Karpas-422 (cell line): Measurements from ENCODE around the gene TMTC2. TPM values are rescaled to one million over a fixed set of nuclear protein-coding genes. Genes with fewer than 3 reads are reported as not detected.

Source experiments
- DNase-seq: peaks from one replicate; pipeline ENCODE4 v3.0.0-alpha.2; 2015
- H2AFZ ChIP-seq: fragments of 200-600 bp; sonication (generic); 2 replicates; pipeline ENCODE4 v1.6.1; 2014; ENCODE audit warnings: antibody characterized with exemption, low read length, mixed read lengths
- H3K27ac ChIP-seq: fragments of 200-600 bp; sonication (generic); 2 replicates; pipeline ENCODE4 v1.5.1; 2014; ENCODE audit warnings: mild to moderate bottlenecking, low read length, moderate library complexity
- H3K27me3 ChIP-seq: fragments of 200-600 bp; sonication (generic); 2 replicates; pipeline ENCODE4 v1.6.1; 2014; ENCODE audit warnings: low read length, mixed read lengths
- H3K36me3 ChIP-seq: fragments of 200-600 bp; sonication (generic); 2 replicates; pipeline ENCODE4 v1.6.1; 2014; ENCODE audit warnings: low read length, mixed read lengths; ENCODE audit not compliant: insufficient read depth
- H3K4me1 ChIP-seq: fragments of 200-600 bp; sonication (generic); 2 replicates; pipeline ENCODE4 v1.6.1; 2014; ENCODE audit warnings: mild to moderate bottlenecking, low read length, mixed read lengths
- H3K4me2 ChIP-seq: fragments of 200-600 bp; sonication (generic); 2 replicates; pipeline ENCODE4 v1.6.1; 2014; ENCODE audit warnings: low read length, low read depth, mild to moderate bottlenecking; ENCODE audit not compliant: poor library complexity, severe bottlenecking
- H3K4me3 ChIP-seq: fragments of 200-600 bp; sonication (generic); 2 replicates; pipeline ENCODE4 v1.5.1; 2014; ENCODE audit warnings: mild to moderate bottlenecking, antibody characterized with exemption, low read length, mixed read lengths
- H3K79me2 ChIP-seq: fragments of 200-600 bp; sonication (generic); 2 replicates; pipeline ENCODE4 v1.6.1; 2014; ENCODE audit warnings: mild to moderate bottlenecking, low read length, mixed read lengths
- H3K9ac ChIP-seq: fragments of 200-600 bp; sonication (generic); 2 replicates; pipeline ENCODE4 v1.6.0; 2014; ENCODE audit warnings: low read length
- H3K9me2 ChIP-seq: fragments of 200-600 bp; sonication (generic), shearing (Covaris generic); replicated peaks from 2 replicates; pipeline ENCODE4 v1.6.0; 2014; ENCODE audit warnings: mild to moderate bottlenecking, low read length, moderate library complexity; ENCODE audit not compliant: insufficient read depth
- H3K9me3 ChIP-seq: fragments of 300-700, 200-600 bp; sonication (generic); 2 replicates; pipeline ENCODE4 v1.6.1; 2014; ENCODE audit warnings: low read length, mixed read lengths
- H4K20me1 ChIP-seq: fragments of 200-600 bp; sonication (generic); 2 replicates; pipeline ENCODE4 v1.6.1; 2014; ENCODE audit warnings: mild to moderate bottlenecking, antibody characterized with exemption, low read length, low read depth; ENCODE audit not compliant: insufficient read depth
- small RNA-seq: library from RNA; depleted of rRNA; stranded (forward); fragments of <200 nt; gene quantifications from one replicate; pipeline ENCODE3, GENCODE V24; 2014
- total RNA-seq: library from RNA; depleted of rRNA; stranded (reverse); fragments of >200 nt; shearing (Covaris generic); gene quantifications from 2 replicates; pipeline ENCODE4 v1.2.3, GENCODE V29; 2014; ENCODE audit warnings: low replicate concordance

Gene TMTC2
- total RNA-seq, 1 experiment from 2014 or later: 5.0 TPM

GRCh38 chr12:83172866-83173649, 486.4 kb downstream of the TMTC2 start:
- no peak for DNase-seq
- Histone ChIP-seq H2AFZ (no peak overlapping the region), H3K27me3 (no peaks in the 10 kb centered on the region), H3K9me3 (peaks cover 4% of the 10 kb centered on the region), H3K9ac (no peak overlapping the region), H4K20me1 (no peaks in the 10 kb centered on the region), H3K79me2 (no peaks in the 10 kb centered on the region), H3K4me3 (no peak overlapping the region), H3K27ac (no peak overlapping the region), H3K9me2 (no peaks in the 10 kb centered on the region), H3K36me3 (no peaks in the 10 kb centered on the region), H3K4me1 (no peaks in the 10 kb centered on the region), H3K4me2 (no peak overlapping the region)

DNA sequence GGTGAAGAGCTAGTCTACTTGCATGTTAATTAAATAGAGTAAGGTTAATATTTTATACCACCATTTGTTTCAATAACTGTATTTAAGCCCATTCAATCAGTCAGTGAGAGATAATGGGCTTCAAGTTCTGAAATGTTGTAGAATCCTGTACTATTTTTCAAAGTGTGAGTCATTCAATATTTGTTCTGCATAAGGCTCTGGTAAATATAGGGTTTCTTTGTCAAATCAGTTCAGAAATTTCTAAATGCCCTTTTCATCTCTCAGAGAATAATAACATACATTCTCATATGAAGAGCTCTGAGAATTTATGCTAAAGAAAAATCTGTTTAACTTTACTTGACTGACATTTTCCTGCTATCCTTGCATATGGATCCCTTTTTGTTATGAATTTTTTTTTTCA, 493.3 kb downstream of the TMTC2 start:
- Histone ChIP-seq H3K4me1 (no peaks in the 10 kb centered on the region), H4K20me1 (no peaks in the 10 kb centered on the region), H2AFZ (no peak overlapping the region), H3K9ac (no peak overlapping the region), H3K27me3 (no peaks in the 10 kb centered on the region), H3K4me2 (no peak overlapping the region), H3K4me3 (no peak overlapping the region), H3K9me2 (no peaks in the 10 kb centered on the region), H3K36me3 (no peaks in the 10 kb centered on the region), H3K9me3 (no peaks in the 10 kb centered on the region), H3K79me2 (no peaks in the 10 kb centered on the region), H3K27ac (no peak overlapping the region)
- no peak for DNase-seq

GRCh38 chr12:83181074-83181473, 494.4 kb downstream of the TMTC2 start:
- no peak overlapping the region for H2AFZ ChIP-seq
- H3K9me2 ChIP-seq: no peaks in the 10 kb centered on the region
- H4K20me1 ChIP-seq: no peaks in the 10 kb centered on the region
- no peak overlapping the region for H3K9ac ChIP-seq
- DNase-seq: no peak
- H3K36me3 ChIP-seq: no peaks in the 10 kb centered on the region
- no peaks in the 10 kb centered on the region for H3K4me1 ChIP-seq
- no peaks in the 10 kb centered on the region for H3K79me2 ChIP-seq
- no peak overlapping the region for H3K4me2 ChIP-seq
- no peak overlapping the region for H3K4me3 ChIP-seq
- H3K27ac ChIP-seq: no peak overlapping the region
- no peaks in the 10 kb centered on the region for H3K27me3 ChIP-seq
- H3K9me3 ChIP-seq: no peaks in the 10 kb centered on the region

DNA sequence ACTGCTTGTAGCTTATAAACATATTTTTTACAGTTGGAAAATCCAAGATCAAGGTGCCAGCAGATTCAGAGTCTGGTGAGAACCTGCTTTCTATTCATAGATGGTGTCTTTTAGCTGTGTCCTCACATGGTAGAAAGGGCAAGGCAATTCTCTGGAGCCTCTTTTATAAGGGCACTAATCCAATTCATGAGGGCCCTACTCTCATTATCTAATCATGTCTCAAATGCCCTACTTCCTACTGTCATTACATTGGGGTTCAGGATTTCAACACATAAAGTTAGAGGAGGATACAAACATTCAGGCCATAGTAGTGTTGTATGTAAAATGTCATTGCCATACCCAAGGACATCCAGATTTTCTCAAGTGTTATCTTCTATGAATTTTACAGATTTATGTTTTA, 496.4 kb downstream of the TMTC2 start:
- Histone ChIP-seq H3K4me1 (no peaks in the 10 kb centered on the region), H3K9me3 (no peaks in the 10 kb centered on the region), H4K20me1 (no peaks in the 10 kb centered on the region), H3K27me3 (no peaks in the 10 kb centered on the region), H2AFZ (no peak overlapping the region), H3K9me2 (no peaks in the 10 kb centered on the region), H3K36me3 (no peaks in the 10 kb centered on the region), H3K27ac (no peak overlapping the region), H3K4me2 (no peak overlapping the region), H3K4me3 (no peak overlapping the region), H3K9ac (no peak overlapping the region), H3K79me2 (no peaks in the 10 kb centered on the region)
- DNase-seq: no peak

Small RNA genes within 50 kb of the gene (small RNA-seq; reads per million reads assigned to genes)
- gene RNU6-977P: not detected
